Neural progenitor cell (in vitro differentiated cells): ENCODE results near the gene RBPMS2. TPM values are rescaled to one million over a fixed set of nuclear protein-coding genes. Genes with fewer than 3 reads are reported as not detected.

Source experiments
- DNase-seq: peaks from one replicate; pipeline ENCODE4 v3.0.0-alpha.2; 2016; ENCODE audit warnings: low spot score
- H2AFZ ChIP-seq: fragments of 200-600 bp; sonication (generic); replicated peaks from 2 replicates; pipeline ENCODE4 v1.6.1; 2016; ENCODE audit warnings: antibody characterized with exemption
- H3F3A ChIP-seq: fragments of 200-600 bp; sonication (generic); 2 replicates; pipeline ENCODE4 v1.6.1; 2016; ENCODE audit warnings: antibody characterized with exemption, low read depth
- H3K27ac ChIP-seq: fragments of 200-600 bp; sonication (generic); 2 replicates; pipeline ENCODE4 v1.5.1; 2016; ENCODE audit warnings: mild to moderate bottlenecking
- H3K27me3 ChIP-seq: fragments of 200-600 bp; sonication (generic); 2 replicates; pipeline ENCODE4 v1.6.1; 2016; ENCODE audit warnings: mild to moderate bottlenecking, moderate library complexity
- H3K36me3 ChIP-seq: fragments of 200-600 bp; sonication (generic); 2 replicates; pipeline ENCODE4 v1.5.1; 2016
- H3K4me1 ChIP-seq: fragments of 200-600 bp; sonication (generic); 2 replicates; pipeline ENCODE4 v1.6.1; 2016; ENCODE audit warnings: mixed run types
- H3K4me2 ChIP-seq: fragments of 200-600 bp; sonication (generic); 2 replicates; pipeline ENCODE4 v1.6.1; 2016
- H3K4me3 ChIP-seq: fragments of 200-600 bp; sonication (generic); 2 replicates; pipeline ENCODE4 v1.5.1; 2016
- H3K79me2 ChIP-seq: fragments of 200-600 bp; sonication (generic); 2 replicates; pipeline ENCODE4 v1.6.1; 2016; ENCODE audit warnings: low read depth
- H3K9ac ChIP-seq: fragments of 200-600 bp; sonication (generic); 2 replicates; pipeline ENCODE4 v1.6.1; 2016
- H3K9me3 ChIP-seq: fragments of 200-600 bp; sonication (generic); 2 replicates; pipeline ENCODE4 v1.5.1; 2016; ENCODE audit warnings: low read depth
- H4K20me1 ChIP-seq: fragments of 200-600 bp; sonication (generic); 2 replicates; pipeline ENCODE4 v1.6.1; 2016; ENCODE audit warnings: low read depth
- H3K27ac Mint-ChIP-seq: 3 replicates; pipeline ENCODE4 v1.8.0; 2021; ENCODE audit warnings: mixed read lengths
- H3K27me3 Mint-ChIP-seq: 2 replicates; pipeline ENCODE4 v1.8.0; 2022; ENCODE audit warnings: low read depth, mild to moderate bottlenecking, inconsistent platforms, moderate library complexity, mixed read lengths; ENCODE audit not compliant: insufficient read depth
- H3K36me3 Mint-ChIP-seq: 3 replicates; pipeline ENCODE4 v1.8.0; 2021; ENCODE audit warnings: mixed read lengths
- H3K4me1 Mint-ChIP-seq: 3 replicates; pipeline ENCODE4 v1.8.0; 2021; ENCODE audit warnings: mixed read lengths
- H3K4me3 Mint-ChIP-seq: 3 replicates; pipeline ENCODE4 v1.8.0; 2021; ENCODE audit warnings: mild to moderate bottlenecking, moderate library complexity, mixed read lengths
- H3K9me3 Mint-ChIP-seq: 3 replicates; pipeline ENCODE4 v1.8.0; 2020; ENCODE audit warnings: mixed read lengths
- CTCF ChIP-seq: fragments of 200-600 bp; sonication (generic); IDR thresholded peaks from 2 replicates; pipeline ENCODE4 v1.5.1; 2017; ENCODE audit warnings: antibody characterized with exemption, mild to moderate bottlenecking
- EZH2 ChIP-seq: fragments of 200-600 bp; sonication (generic); IDR thresholded peaks from 2 replicates; pipeline ENCODE4 v1.6.1; 2017; ENCODE audit warnings: antibody characterized with exemption, mild to moderate bottlenecking, moderate library complexity
- EZH2phosphoT487 ChIP-seq: fragments of 200-600 bp; sonication (generic); IDR thresholded peaks from 2 replicates; pipeline ENCODE4 v1.6.1; 2017; ENCODE audit warnings: antibody characterized with exemption
- total RNA-seq: library from RNA; depleted of rRNA; stranded (reverse); fragments of >200 nt; gene quantifications from 2 replicates; pipeline ENCODE4 v1.2.3, GENCODE V29; 2015; ENCODE audit warnings: low replicate concordance

The RBPMS2 gene
- total RNA-seq, 1 donor from 2014 or later, result 0.15 TPM

GRCh38 chr15:64770626-64771025 is 4.8 kb downstream of the RBPMS2 start:
- H3K9me3 ChIP-seq, result no peaks in the 10 kb centered on the region
- TF ChIP-seq EZH2phosphoT487, result no peak
- TF ChIP-seq CTCF, result no peak
- TF ChIP-seq EZH2, result no peak
- H3K27ac ChIP-seq, result no peak overlapping the region
- H3K4me1 ChIP-seq, result peaks cover 7% of the 10 kb centered on the region
- H3K36me3 ChIP-seq, result no peaks in the 10 kb centered on the region
- H3K4me1 Mint-ChIP-seq, result peaks cover 22% of the 10 kb centered on the region
- no peaks in the 10 kb centered on the region for H3K36me3 Mint-ChIP-seq
- no peak overlapping the region for H3K4me2 ChIP-seq
- peaks cover 50% of the 10 kb centered on the region for H3K79me2 ChIP-seq
- H3K9me3 Mint-ChIP-seq, result no peaks in the 10 kb centered on the region
- H3K27me3 ChIP-seq, result peaks cover 23% of the 10 kb centered on the region
- DNase-seq, result no peak
- peaks cover 5% of the 10 kb centered on the region for H3K27me3 Mint-ChIP-seq
- no peak overlapping the region for H3K4me3 Mint-ChIP-seq
- H4K20me1 ChIP-seq, result no peaks in the 10 kb centered on the region
- no peak overlapping the region for H3K9ac ChIP-seq
- H3K27ac Mint-ChIP-seq, result no peak overlapping the region
- H2AFZ ChIP-seq, result no peak overlapping the region
- H3F3A ChIP-seq, result peaks cover 13% of the 10 kb centered on the region
- H3K4me3 ChIP-seq, result no peak overlapping the region

DNA sequence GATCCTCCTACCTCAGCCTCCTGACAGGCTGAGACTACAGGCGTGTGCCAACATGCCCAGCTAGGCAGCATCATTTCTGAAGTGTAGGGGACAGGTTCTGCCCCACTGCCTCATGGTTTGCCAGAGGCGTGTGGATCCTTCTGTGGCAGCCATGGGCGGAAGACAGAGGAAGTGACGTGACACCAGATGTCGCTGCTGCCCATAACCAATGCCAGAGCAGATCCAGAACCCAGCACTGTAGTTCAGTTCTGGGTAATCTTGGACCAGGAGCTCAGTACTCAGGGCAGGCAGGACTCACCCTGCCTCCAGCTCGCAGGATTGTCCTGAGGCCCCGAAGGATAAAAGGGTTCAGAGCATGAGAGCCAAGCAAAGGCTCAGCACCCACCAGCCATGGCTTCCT is 8.2 kb downstream of the RBPMS2 start:
- Mint-ChIP-seq H3K9me3 (no peaks in the 10 kb centered on the region), H3K36me3 (no peaks in the 10 kb centered on the region), H3K27ac (no peak overlapping the region), H3K4me3 (no peak overlapping the region), H3K27me3 (peaks cover 3% of the 10 kb centered on the region), H3K4me1 (peaks cover 13% of the 10 kb centered on the region)
- H3K4me2 ChIP-seq, result no peak overlapping the region
- no peaks in the 10 kb centered on the region for H3K27me3 ChIP-seq
- H3F3A ChIP-seq, result no peaks in the 10 kb centered on the region
- H3K36me3 ChIP-seq, result no peaks in the 10 kb centered on the region
- DNase-seq, result no peak
- H4K20me1 ChIP-seq, result no peaks in the 10 kb centered on the region
- H3K9ac ChIP-seq, result no peak overlapping the region
- H3K9me3 ChIP-seq, result no peaks in the 10 kb centered on the region
- H3K4me1 ChIP-seq, result no peaks in the 10 kb centered on the region
- no peak overlapping the region for H2AFZ ChIP-seq
- H3K79me2 ChIP-seq, result peaks cover 50% of the 10 kb centered on the region
- no peak for TF ChIP-seq EZH2
- no peak for TF ChIP-seq CTCF
- TF ChIP-seq EZH2phosphoT487, result no peak
- no peak overlapping the region for H3K4me3 ChIP-seq
- H3K27ac ChIP-seq, result no peak overlapping the region

DNA sequence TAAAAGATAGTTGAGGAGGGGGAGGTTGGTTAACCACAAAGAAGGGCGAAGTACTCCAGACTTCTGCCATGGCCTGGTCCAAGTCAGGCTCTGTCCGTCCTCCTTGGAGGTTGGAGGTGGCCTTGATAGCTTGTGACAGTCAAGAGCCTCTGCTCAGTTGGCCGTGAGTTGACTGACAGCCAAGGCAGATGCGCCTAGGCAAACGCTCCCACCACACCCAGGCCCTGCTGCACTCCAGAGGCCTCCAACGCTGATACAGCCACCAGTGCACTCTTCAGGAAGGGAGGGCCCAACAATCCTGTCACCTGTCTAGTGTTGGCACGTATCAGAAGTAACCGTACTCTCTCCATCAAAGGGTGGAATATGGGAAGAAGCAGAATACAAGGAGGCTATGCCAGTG is 9.3 kb downstream of the RBPMS2 start:
- Histone ChIP-seq H3F3A (no peaks in the 10 kb centered on the region), H3K9ac (no peak overlapping the region), H3K4me3 (no peak overlapping the region), H2AFZ (no peak overlapping the region), H3K4me2 (no peak overlapping the region), H3K27ac (no peak overlapping the region), H4K20me1 (no peaks in the 10 kb centered on the region), H3K4me1 (no peaks in the 10 kb centered on the region), H3K27me3 (no peaks in the 10 kb centered on the region), H3K79me2 (peaks cover 40% of the 10 kb centered on the region), H3K9me3 (no peaks in the 10 kb centered on the region), H3K36me3 (no peaks in the 10 kb centered on the region)
- DNase-seq, result no peak
- Mint-ChIP-seq H3K27ac (no peak overlapping the region), H3K27me3 (peaks cover 3% of the 10 kb centered on the region), H3K4me1 (peaks cover 13% of the 10 kb centered on the region), H3K9me3 (no peaks in the 10 kb centered on the region), H3K36me3 (peaks cover 2% of the 10 kb centered on the region), H3K4me3 (no peak overlapping the region)
- TF ChIP-seq EZH2phosphoT487, result no peak
- no peak for TF ChIP-seq CTCF

DNA sequence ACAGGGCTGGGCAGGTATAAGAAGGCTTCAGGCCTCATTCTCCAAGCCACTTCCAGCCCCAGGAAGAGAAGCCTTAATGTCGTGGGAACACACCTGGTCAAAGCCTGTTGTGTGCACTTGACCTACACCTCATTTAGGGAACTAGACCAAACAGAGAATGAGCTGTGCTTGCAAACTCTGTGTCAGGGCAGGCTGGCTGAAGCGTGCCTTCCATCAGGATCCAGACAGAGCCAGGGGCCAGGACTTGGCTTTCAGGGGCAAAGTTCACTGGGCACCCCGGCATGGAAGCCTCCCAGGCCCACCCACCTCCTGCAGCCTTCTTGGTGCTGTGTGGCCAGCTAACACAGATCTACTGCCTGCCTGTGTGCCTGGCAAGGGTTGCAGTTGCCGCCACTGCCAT is 11.5 kb downstream of the RBPMS2 start:
- H3K79me2 ChIP-seq, result peaks cover 57% of the 10 kb centered on the region
- no peaks in the 10 kb centered on the region for H3K4me1 ChIP-seq
- Mint-ChIP-seq H3K4me3 (no peak overlapping the region), H3K36me3 (peaks cover 2% of the 10 kb centered on the region), H3K27me3 (peaks cover 5% of the 10 kb centered on the region), H3K9me3 (no peaks in the 10 kb centered on the region), H3K4me1 (peaks cover 10% of the 10 kb centered on the region), H3K27ac (peak overlapping the region; percentile 34)
- no peaks in the 10 kb centered on the region for H3K9me3 ChIP-seq
- no peak for DNase-seq
- no peaks in the 10 kb centered on the region for H3F3A ChIP-seq
- no peaks in the 10 kb centered on the region for H3K27me3 ChIP-seq
- no peak overlapping the region for H2AFZ ChIP-seq
- no peak overlapping the region for H3K27ac ChIP-seq
- no peaks in the 10 kb centered on the region for H4K20me1 ChIP-seq
- H3K4me3 ChIP-seq, result no peak overlapping the region
- no peak overlapping the region for H3K4me2 ChIP-seq
- TF ChIP-seq CTCF (no peak), EZH2 (no peak), EZH2phosphoT487 (no peak)
- H3K36me3 ChIP-seq, result no peaks in the 10 kb centered on the region
- H3K9ac ChIP-seq, result no peak overlapping the region
